AG04449 (cell line): ENCODE results near the gene TGFBR3.

ENCODE experiments used
- CTCF ChIA-PET: fragments of 350-600 bp; formaldehyde crosslinking; extraction: SDS; loops from one replicate; lab custom pipeline; 2021; ENCODE audit warnings: antibody characterized with exemption; lab: Yijun Ruan, JAX
- POLR2A ChIA-PET: fragments of 400-600, 350-600 bp; formaldehyde crosslinking; extraction: SDS; loops from one replicate; lab custom pipeline; 2020; ENCODE audit warnings: antibody characterized with exemption, inconsistent platforms; lab: Yijun Ruan, JAX
- DNase-seq: peaks from one replicate; pipeline ENCODE4 v3.0.0-alpha.2; 2010; ENCODE audit warnings: low read depth, low spot score
- H3K4me3 ChIP-seq: 2 replicates; pipeline ENCODE4 v1.5.1; 2011; ENCODE audit warnings: low read depth, mild to moderate bottlenecking, control low read depth, low read length
- CTCF ChIP-seq: IDR thresholded peaks from one replicate; pipeline ENCODE4 v1.5.1; 2011; ENCODE audit warnings: mild to moderate bottlenecking, moderate library complexity, low read length, control low read depth, inconsistent platforms; ENCODE audit not compliant: insufficient read depth; ENCODE audit errors: missing control alignments

The TGFBR3 gene

GRCh38 chr1:91775227-91775626, 110.7 kb downstream of the TGFBR3 start:
- ChIA-PET CTCF (interaction anchor here (1.1 to 2.0 kb wide), 3 partner anchors 153 to 263 kb away, joined by 3 to 10 read pairs (median 4); no protein-coding TSS in a partner anchor), POLR2A (no interaction called here)
- no peak overlapping the region for H3K4me3 ChIP-seq
- TF ChIP-seq CTCF = no peak
- no peak for DNase-seq

GRCh38 chr1:91774520-91775203, 111.3 kb downstream of the TGFBR3 start:
- ChIA-PET CTCF (interaction anchor here (1.5 kb wide), 1 partner anchor 244 kb away, joined by 4 read pairs; no protein-coding TSS in a partner anchor), POLR2A (no interaction called here)
- H3K4me3 ChIP-seq = no peak overlapping the region
- no peak for TF ChIP-seq CTCF
- no peak for DNase-seq

GRCh38 chr1:91771717-91772116, 114.2 kb downstream of the TGFBR3 start:
- POLR2A ChIA-PET = interaction anchor here (1.0 kb wide), 1 partner anchor 39 kb away, joined by 3 read pairs; no protein-coding TSS in a partner anchor
- no peak for TF ChIP-seq CTCF
- DNase-seq = no peak
- CTCF ChIA-PET = interaction anchor here (1.2 to 1.4 kb wide), 2 partner anchors 258 to 259 kb away, joined by 3 to 5 read pairs; no protein-coding TSS in a partner anchor
- no peak overlapping the region for H3K4me3 ChIP-seq

GRCh38 chr1:91770667-91771268, 115.2 kb downstream of the TGFBR3 start:
- TF ChIP-seq CTCF = no peak
- no peak overlapping the region for H3K4me3 ChIP-seq
- POLR2A ChIA-PET = no interaction called here
- DNase-seq = no peak
- CTCF ChIA-PET = interaction anchor here (1.2 to 1.9 kb wide), 2 partner anchors 13 to 257 kb away, joined by 3 to 5 read pairs; no protein-coding TSS in a partner anchor

- ChIA-PET CTCF (interaction anchor here (0.7 to 1.9 kb wide), 3 partner anchors 12 to 258 kb away, joined by 3 to 5 read pairs (median 3); no protein-coding TSS in a partner anchor), POLR2A (no interaction called here)
- no peak for DNase-seq
- TF ChIP-seq CTCF = no peak
- no peak overlapping the region for H3K4me3 ChIP-seq
Observed at GRCh38 chr1:91769742-91770141, 116.2 kb downstream of the TGFBR3 start.
